Esophagus muscularis mucosa (tissue), 4 donors: ENCODE results near the gene PSAP. TPM values are rescaled to one million over a fixed set of nuclear protein-coding genes. Genes with fewer than 3 reads are reported as not detected.
"Not testable (repeated sequence)": the region's sequence is repeated elsewhere in the genome, so short reads cannot be mapped to it uniquely, and the experiment has no call there.

ENCODE experiments used
- DNase-seq: peaks from one replicate; pipeline ENCODE4 v3.0.0-alpha.2; 2017; ENCODE audit errors: extremely low spot score
- H3K27ac ChIP-seq, 4 donors: fragments of 200-600 bp; sonication (generic); replicated peaks in 1 of 4; 1 replicate in 3 of 4; 2 replicates in 1 of 4; pipeline ENCODE4 v1.5.1; 2016 to 2019; ENCODE audit warnings: mild to moderate bottlenecking in 1 of 4
- H3K27me3 ChIP-seq, 4 donors: fragments of 200-600 bp; sonication (generic); one replicate each; pipeline versions ENCODE4 v1.5.1 to v1.6.0; 2016 to 2019
- H3K36me3 ChIP-seq, 4 donors: fragments of 200-600 bp; sonication (generic); one replicate each; pipeline ENCODE4 v1.5.1; 2016 to 2019
- H3K4me1 ChIP-seq, 4 donors: fragments of 200-600 bp; sonication (generic); one replicate each; pipeline ENCODE4 v1.5.1; 2016 to 2019
- H3K4me3 ChIP-seq, 4 donors: fragments of 200-600 bp; sonication (generic); 1 replicate in 2 of 4; 2 replicates in 2 of 4; pipeline ENCODE4 v1.5.1; 2016 to 2019; ENCODE audit warnings: mild to moderate bottlenecking in 4 of 4, moderate library complexity in 1 of 4
- H3K9me3 ChIP-seq, 4 donors: fragments of 200-600 bp; sonication (generic); 1 replicate in 3 of 4; 2 replicates in 1 of 4; pipeline ENCODE4 v1.5.1; 2016 to 2019
- EP300 ChIP-seq: sonication (generic); formaldehyde crosslinking; IDR thresholded peaks from one replicate; pipeline ENCODE4 v1.6.1; 2017; ENCODE audit warnings: antibody characterized with exemption
- POLR2A ChIP-seq: fragments of 450-650 bp; IDR thresholded peaks from one replicate; pipeline ENCODE4 v1.6.1; 2017; ENCODE audit warnings: antibody characterized with exemption, moderate library complexity, mild to moderate bottlenecking, low read depth
- POLR2AphosphoS5 ChIP-seq, 2 donors: sonication (generic); formaldehyde crosslinking; IDR thresholded peaks; one replicate each; pipeline ENCODE4 v1.6.1; 2017; ENCODE audit warnings: antibody characterized with exemption in 2 of 2
- WGBS: methylation state at CpG from one replicate; pipeline ENCODE4 v1.1.5; 2018; 5-methylcytosine and 5-hydroxymethylcytosine counted together
- intact Hi-C: fragments of 100-400 bp; cut with DNase I; formaldehyde crosslinking; loops from one replicate; pipeline ENCODE4 v1.15.1; 2023
- total RNA-seq, 4 donors: library from RNA; depleted of rRNA; stranded (reverse); fragments of >200 nt; gene quantifications; one replicate each; pipeline versions ENCODE4 v1.1.0 to v1.2.1, GENCODE V29; 2016
- TF ChIP-seq, protein P1 (sequence below), 3 experiments: fragments of 200-600 bp in 2 of 3; fragments of 450-650 bp in 1 of 3; sonication (generic) in 2 of 3; IDR thresholded peaks; one replicate each; pipeline ENCODE4 v1.5.1; 2017 to 2019; ENCODE audit warnings: antibody characterized with exemption in 3 of 3, mild to moderate bottlenecking in 2 of 3, moderate library complexity in 1 of 3

PSAP gene
- total RNA-seq, 4 donors from 2014 or later = 537 to 740 (median 698) TPM

DNA sequence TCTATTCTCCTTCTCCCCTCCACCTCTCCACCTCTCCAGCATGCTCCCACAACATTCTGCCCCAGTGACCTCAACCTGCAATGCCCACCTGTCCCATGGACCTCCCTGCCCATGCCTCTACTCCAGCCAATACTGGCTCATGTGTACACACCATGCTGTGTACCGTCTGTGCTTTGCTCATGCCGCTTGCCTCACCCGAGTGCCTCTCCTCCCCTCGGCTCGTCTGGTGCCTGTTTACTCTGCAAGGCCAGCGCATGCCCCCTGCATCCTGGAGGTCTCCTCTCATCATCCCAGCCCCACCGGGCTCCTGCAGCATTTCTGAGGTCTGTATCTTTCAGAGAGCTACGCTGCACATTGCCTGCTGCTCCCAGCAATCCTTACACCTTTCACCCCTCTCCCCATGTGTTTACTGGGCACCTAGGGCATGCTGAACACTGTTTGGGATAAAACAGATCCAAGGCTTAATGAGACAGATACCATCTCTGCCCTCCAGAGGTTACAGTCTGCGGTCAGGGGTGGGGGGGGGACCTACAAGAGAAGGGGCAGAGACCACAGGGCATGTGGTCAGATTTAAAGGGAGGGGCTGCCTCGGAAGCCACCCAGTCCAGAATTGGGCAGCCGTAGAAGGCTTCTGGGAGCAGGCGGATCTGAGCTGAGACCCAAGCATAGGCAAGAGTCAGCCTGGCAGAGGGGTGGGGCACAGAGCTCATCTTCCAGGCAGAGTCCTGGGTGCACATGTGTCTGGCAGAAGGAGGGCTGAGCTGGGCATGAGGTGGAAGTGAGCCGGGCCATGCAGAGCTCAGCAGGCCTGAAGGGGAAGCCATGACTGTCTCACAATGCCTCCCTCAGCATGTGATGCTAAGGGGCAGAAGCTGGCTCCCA is 29.6 kb upstream of the PSAP start:
- no peaks in the 10 kb centered on the region for H3K27me3 ChIP-seq
- DNase-seq = no peak
- TF ChIP-seq POLR2A = no peak
- TF ChIP-seq EP300 = no peak
- no peak for TF ChIP-seq POLR2AphosphoS5 (IDR thresholded peaks at IDR 0.05)
- TF ChIP-seq, protein P1, sequence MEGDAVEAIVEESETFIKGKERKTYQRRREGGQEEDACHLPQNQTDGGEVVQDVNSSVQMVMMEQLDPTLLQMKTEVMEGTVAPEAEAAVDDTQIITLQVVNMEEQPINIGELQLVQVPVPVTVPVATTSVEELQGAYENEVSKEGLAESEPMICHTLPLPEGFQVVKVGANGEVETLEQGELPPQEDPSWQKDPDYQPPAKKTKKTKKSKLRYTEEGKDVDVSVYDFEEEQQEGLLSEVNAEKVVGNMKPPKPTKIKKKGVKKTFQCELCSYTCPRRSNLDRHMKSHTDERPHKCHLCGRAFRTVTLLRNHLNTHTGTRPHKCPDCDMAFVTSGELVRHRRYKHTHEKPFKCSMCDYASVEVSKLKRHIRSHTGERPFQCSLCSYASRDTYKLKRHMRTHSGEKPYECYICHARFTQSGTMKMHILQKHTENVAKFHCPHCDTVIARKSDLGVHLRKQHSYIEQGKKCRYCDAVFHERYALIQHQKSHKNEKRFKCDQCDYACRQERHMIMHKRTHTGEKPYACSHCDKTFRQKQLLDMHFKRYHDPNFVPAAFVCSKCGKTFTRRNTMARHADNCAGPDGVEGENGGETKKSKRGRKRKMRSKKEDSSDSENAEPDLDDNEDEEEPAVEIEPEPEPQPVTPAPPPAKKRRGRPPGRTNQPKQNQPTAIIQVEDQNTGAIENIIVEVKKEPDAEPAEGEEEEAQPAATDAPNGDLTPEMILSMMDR (IDR thresholded peaks at IDR 0.05) = no peak
- peaks cover 0 to 4% (median 3%) of the 10 kb centered on the region in 4 donors for H3K4me1 ChIP-seq
- no peaks in the 10 kb centered on the region for H3K36me3 ChIP-seq
- intact Hi-C loops = no loop called here
- no peak overlapping the region for H3K4me3 ChIP-seq
- no peak overlapping the region for H3K27ac ChIP-seq
- WGBS = 77% methylated on average over 13 of the region's 13 CpGs
- no peaks in the 10 kb centered on the region for H3K9me3 ChIP-seq

DNA sequence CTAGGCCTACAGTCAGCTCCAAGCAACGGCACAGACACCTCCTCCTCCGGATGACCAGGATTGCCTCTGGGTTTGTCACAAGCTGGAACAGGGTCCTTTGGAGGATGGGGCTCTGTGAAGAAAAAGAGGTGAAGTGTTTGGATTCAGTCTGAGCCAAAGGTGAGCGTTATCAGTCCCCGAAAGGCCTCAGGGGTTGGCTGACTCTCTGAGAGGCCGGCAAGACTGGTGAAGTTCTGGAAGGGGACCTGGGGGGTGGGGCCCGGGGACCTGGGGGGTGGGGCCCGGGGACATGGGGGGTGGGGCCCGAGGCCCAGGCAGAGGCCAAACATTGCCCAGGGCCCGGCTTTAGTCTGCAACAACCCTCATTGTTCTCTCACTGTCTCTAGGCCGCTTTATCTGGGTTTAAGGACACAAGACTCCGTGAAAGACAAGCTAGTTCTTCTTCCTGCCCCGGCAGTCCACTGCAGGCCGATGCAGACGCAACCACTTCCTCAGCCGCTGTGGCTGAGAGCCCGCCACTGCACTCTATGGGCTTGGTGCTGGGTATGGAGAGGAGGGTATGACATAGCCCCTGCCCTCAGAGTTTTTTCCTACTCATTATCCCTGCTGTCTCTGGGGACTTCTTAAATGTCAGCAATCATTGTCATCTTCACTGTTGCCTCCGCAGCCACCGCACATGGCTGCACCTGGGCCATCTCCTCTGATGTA is 27.4 kb upstream of the PSAP start:
- Histone ChIP-seq H3K27ac (no peak overlapping the region), H3K27me3 (no peaks in the 10 kb centered on the region), H3K9me3 (no peaks in the 10 kb centered on the region), H3K4me3 (no peak overlapping the region), H3K36me3 (no peaks in the 10 kb centered on the region), H3K4me1 (peaks cover 0 to 3% (median under 1%) of the 10 kb centered on the region in 4 donors)
- TF ChIP-seq, protein P1 (IDR thresholded peaks at IDR 0.05) = no peak
- TF ChIP-seq POLR2AphosphoS5 (IDR thresholded peaks at IDR 0.05) (no peak), POLR2A (no peak), EP300 (no peak)
- intact Hi-C loops = no loop called here
- 76% methylated on average over 13 of the region's 18 CpGs for whole genome bisulfite sequencing
- no peak for DNase-seq

DNA sequence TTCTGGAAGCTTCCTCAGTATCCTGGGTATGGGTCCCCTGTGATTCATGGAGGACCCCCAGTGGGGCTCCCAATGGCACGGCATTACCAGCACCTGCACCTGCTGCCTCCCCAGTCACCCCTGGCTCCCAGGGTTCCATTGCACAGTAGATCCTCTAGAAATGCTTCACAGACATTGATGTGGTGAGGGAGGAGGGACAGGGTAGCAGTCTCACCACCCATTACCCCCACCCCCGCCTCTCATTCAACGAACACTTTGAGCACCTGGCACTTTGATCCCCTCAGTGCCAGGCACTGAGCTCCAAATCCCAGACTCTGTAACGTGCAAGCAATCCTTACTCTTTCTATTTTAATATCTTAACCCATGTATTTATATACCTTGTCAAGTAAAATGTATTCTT is 26.8 kb upstream of the PSAP start:
- Histone ChIP-seq H3K9me3 (no peaks in the 10 kb centered on the region), H3K4me1 (peaks cover 0 to 3% (median 0%) of the 10 kb centered on the region in 4 donors), H3K36me3 (no peaks in the 10 kb centered on the region), H3K27ac (no peak overlapping the region), H3K4me3 (no peak overlapping the region), H3K27me3 (no peaks in the 10 kb centered on the region)
- no peak for TF ChIP-seq EP300
- TF ChIP-seq, protein P1 (IDR thresholded peaks at IDR 0.05) = no peak
- no peak for TF ChIP-seq POLR2AphosphoS5 (IDR thresholded peaks at IDR 0.05)
- TF ChIP-seq POLR2A = no peak
- 69% methylated on average over 4 of the region's 4 CpGs for WGBS
- no peak for DNase-seq
- intact Hi-C loops = no loop called here

DNA sequence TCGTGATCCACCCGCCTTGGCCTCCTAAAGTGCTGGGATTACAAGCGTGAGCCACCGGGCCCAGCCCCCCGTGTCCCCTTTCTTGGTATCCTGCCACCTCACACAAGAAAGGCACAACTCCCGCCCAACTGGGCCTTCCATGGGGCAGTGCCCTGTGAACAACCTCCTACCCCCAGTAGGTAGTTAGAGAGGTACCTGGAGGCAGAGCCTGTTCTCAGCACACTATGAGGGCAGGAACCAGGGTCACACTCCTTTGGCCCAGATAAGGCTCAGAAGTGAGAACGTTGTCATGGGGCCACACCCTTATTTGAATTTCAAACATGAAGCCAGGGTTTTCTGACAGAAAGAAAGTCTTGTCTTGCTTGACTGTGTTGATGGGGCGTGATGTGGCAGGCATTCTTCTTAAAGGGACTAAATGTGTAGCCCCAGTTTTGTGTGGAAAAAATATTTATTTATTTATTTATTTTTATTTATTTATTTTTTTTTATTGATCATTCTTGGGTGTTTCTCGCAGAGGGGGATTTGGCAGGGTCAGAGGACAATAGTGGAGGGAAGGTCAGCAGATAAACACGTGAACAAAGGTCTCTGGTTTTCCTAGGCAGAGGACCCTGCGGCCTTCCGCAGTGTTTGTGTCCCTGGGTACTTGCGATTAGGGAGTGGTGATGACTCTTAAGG is 23.8 kb upstream of the PSAP start:
- peaks cover 8 to 13% (median 10%) of the 10 kb centered on the region in 4 donors for H3K4me1 ChIP-seq
- intact Hi-C loops, H3K27me3 ChIP-seq, H3K4me3 ChIP-seq, H3K27ac ChIP-seq, DNase-seq, H3K36me3 ChIP-seq, H3K9me3 ChIP-seq: not testable (repeated sequence)
- 89% methylated on average over 13 of the region's 13 CpGs for WGBS
